Measurements from ENCODE around the gene ZEB2. TPM values are rescaled to one million over a fixed set of nuclear protein-coding genes. Genes with fewer than 3 reads are reported as not detected.

ZEB2 gene
- total RNA-seq, 2 experiments from 2014 or later, result 13.5 to 14.9 TPM

DNA sequence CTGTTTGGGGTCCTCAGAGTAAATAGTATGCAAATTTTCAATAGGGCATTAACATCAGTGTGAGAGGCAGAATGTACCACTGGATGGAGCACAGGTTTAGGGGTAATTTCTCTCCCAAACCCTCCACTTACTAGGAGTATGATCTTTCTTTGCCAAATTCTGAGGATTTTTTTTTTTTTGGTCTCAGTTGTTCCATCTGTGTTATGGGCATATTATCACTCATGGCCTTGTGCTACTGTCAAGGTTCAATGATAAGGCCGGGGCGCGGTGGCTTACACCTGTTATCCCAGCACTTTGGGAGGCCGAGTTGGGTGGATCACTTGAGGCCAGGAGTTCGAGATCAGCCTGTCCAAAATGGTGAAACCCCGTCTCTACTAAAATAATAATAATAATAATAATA is 30.2 kb upstream of the ZEB2 start:
- CTCF ChIA-PET, result no interaction called here
- H3K27me3 Mint-ChIP-seq, result no peaks in the 10 kb centered on the region
- no peaks in the 10 kb centered on the region for H3K9me3 Mint-ChIP-seq
- H3K4me1 Mint-ChIP-seq (ENCODE audit: low read depth), result peaks cover 19% of the 10 kb centered on the region
- intact Hi-C loops (cut with micrococcal nuclease), result no loop called here
- no peaks in the 10 kb centered on the region for H3K36me3 Mint-ChIP-seq (ENCODE audit: low read depth)
- no peak overlapping the region for H3K27ac Mint-ChIP-seq
- ATAC-seq (no peak), DNase-seq (no peak)
- no peak overlapping the region for H3K4me3 Mint-ChIP-seq
- POLR2A ChIA-PET, result no interaction called here
- TF ChIP-seq, protein P1, sequence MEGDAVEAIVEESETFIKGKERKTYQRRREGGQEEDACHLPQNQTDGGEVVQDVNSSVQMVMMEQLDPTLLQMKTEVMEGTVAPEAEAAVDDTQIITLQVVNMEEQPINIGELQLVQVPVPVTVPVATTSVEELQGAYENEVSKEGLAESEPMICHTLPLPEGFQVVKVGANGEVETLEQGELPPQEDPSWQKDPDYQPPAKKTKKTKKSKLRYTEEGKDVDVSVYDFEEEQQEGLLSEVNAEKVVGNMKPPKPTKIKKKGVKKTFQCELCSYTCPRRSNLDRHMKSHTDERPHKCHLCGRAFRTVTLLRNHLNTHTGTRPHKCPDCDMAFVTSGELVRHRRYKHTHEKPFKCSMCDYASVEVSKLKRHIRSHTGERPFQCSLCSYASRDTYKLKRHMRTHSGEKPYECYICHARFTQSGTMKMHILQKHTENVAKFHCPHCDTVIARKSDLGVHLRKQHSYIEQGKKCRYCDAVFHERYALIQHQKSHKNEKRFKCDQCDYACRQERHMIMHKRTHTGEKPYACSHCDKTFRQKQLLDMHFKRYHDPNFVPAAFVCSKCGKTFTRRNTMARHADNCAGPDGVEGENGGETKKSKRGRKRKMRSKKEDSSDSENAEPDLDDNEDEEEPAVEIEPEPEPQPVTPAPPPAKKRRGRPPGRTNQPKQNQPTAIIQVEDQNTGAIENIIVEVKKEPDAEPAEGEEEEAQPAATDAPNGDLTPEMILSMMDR (IDR thresholded peaks at IDR 0.05), result no peak

- no peak overlapping the region for H3K4me3 Mint-ChIP-seq
- POLR2A ChIA-PET, result no interaction called here
- TF ChIP-seq, protein P1 (IDR thresholded peaks at IDR 0.05), result no peak
- H3K36me3 Mint-ChIP-seq (ENCODE audit: low read depth), result no peaks in the 10 kb centered on the region
- no peaks in the 10 kb centered on the region for H3K27me3 Mint-ChIP-seq
- intact Hi-C loops (cut with micrococcal nuclease), result no loop called here
- peak; percentile 30 for DNase-seq
- no peak overlapping the region for H3K27ac Mint-ChIP-seq
- CTCF ChIA-PET, result no interaction called here
- H3K9me3 Mint-ChIP-seq, result no peaks in the 10 kb centered on the region
- ATAC-seq, result peak; percentile 80
- H3K4me1 Mint-ChIP-seq (ENCODE audit: low read depth), result peaks cover 16% of the 10 kb centered on the region
These were observed 28.7 kb upstream of the ZEB2 start for GRCh38 chr2:144548532-144549191.

DNA sequence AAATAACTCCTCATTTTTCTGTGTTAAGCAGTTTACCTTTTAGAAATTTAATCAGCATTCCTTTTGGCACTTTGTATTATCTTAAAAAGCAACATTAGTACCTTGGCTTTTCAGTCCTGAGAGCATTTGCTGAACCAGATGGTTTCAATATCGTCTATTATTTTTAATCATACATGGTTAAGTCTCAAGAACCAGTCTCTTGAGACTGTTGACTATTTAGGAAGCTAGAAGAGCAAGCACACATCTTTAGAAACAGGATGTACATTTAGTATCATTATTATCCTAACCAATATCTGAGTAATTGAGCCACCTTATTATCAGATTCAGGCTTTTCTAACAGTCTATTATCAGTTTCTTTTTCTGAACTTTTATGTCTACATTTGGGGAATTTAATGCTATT is 28.2 kb upstream of the ZEB2 start:
- H3K27me3 Mint-ChIP-seq, result no peaks in the 10 kb centered on the region
- intact Hi-C loops (cut with micrococcal nuclease), result no loop called here
- no peak overlapping the region for H3K27ac Mint-ChIP-seq
- H3K4me1 Mint-ChIP-seq (ENCODE audit: low read depth), result peaks cover 11% of the 10 kb centered on the region
- no peaks in the 10 kb centered on the region for H3K9me3 Mint-ChIP-seq
- TF ChIP-seq, protein P1 (IDR thresholded peaks at IDR 0.05), result no peak
- H3K36me3 Mint-ChIP-seq (ENCODE audit: low read depth), result no peaks in the 10 kb centered on the region
- ChIA-PET POLR2A (no interaction called here), CTCF (no interaction called here)
- DNase-seq (no peak), ATAC-seq (no peak)
- H3K4me3 Mint-ChIP-seq, result no peak overlapping the region

DNA sequence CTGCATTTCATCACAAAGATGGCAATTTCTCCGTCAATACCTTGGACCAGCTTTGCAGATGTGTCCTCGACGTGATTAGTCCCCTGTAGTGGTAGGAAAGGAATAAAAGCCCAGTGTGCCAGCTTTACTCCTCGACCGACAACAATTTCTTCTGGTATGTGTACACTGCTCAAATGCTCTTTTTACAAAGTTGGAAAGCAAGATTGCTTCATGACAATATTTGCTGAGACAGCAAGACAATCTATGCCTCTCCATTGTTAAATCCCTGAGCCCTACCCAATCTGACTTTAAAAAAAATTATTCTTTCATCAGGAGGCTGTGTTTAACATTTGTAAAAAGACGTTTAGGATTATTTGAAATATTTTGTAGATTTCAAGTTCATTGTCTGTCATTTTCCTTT is 27.6 kb upstream of the ZEB2 start:
- DNase-seq (no peak), ATAC-seq (no peak)
- CTCF ChIA-PET, result no interaction called here
- POLR2A ChIA-PET, result no interaction called here
- no peaks in the 10 kb centered on the region for H3K9me3 Mint-ChIP-seq
- H3K27ac Mint-ChIP-seq, result no peak overlapping the region
- TF ChIP-seq, protein P1 (IDR thresholded peaks at IDR 0.05), result no peak
- peaks cover 11% of the 10 kb centered on the region for H3K4me1 Mint-ChIP-seq (ENCODE audit: low read depth)
- no peaks in the 10 kb centered on the region for H3K36me3 Mint-ChIP-seq (ENCODE audit: low read depth)
- H3K27me3 Mint-ChIP-seq, result peaks cover 1% of the 10 kb centered on the region
- no peak overlapping the region for H3K4me3 Mint-ChIP-seq
- intact Hi-C loops (cut with micrococcal nuclease), result no loop called here

GRCh38 chr2:144546933-144547332 is 27.0 kb upstream of the ZEB2 start:
- Mint-ChIP-seq H3K9me3 (no peaks in the 10 kb centered on the region), H3K27me3 (peaks cover 1% of the 10 kb centered on the region), H3K27ac (no peak overlapping the region), H3K4me1 (ENCODE audit: low read depth) (peaks cover 11% of the 10 kb centered on the region), H3K36me3 (ENCODE audit: low read depth) (no peaks in the 10 kb centered on the region), H3K4me3 (no peak overlapping the region)
- ChIA-PET POLR2A (no interaction called here), CTCF (no interaction called here)
- intact Hi-C loops (cut with micrococcal nuclease), result no loop called here
- no peak for DNase-seq
- TF ChIP-seq, protein P1 (IDR thresholded peaks at IDR 0.05), result no peak
- no peak for ATAC-seq

Measured in activated CD8-positive, alpha-beta T cell treated with anti-CD3 and anti-CD28 coated beads for 36 hours (primary cell).